Urinary bladder (tissue), 4 donors: ENCODE data around the gene HK3. TPM values are rescaled to one million over a fixed set of nuclear protein-coding genes. Genes with fewer than 3 reads are reported as not detected.

Experiments
- DNase-seq: peaks from one replicate; pipeline ENCODE4 v3.0.0-alpha.2; 2015; ENCODE audit errors: extremely low spot score
- H3K27ac ChIP-seq: one replicate; pipeline ENCODE4 v1.5.1; 2013; ENCODE audit warnings: low read depth, mild to moderate bottlenecking, moderate library complexity
- H3K36me3 ChIP-seq: one replicate; pipeline ENCODE4 v1.6.1; 2013; ENCODE audit warnings: mild to moderate bottlenecking, moderate library complexity; ENCODE audit not compliant: insufficient read depth
- H3K4me1 ChIP-seq: one replicate; pipeline ENCODE4 v1.6.1; 2013; ENCODE audit warnings: mild to moderate bottlenecking, moderate library complexity; ENCODE audit not compliant: insufficient read depth
- H3K4me3 ChIP-seq: one replicate; pipeline ENCODE4 v1.5.1; 2013; ENCODE audit warnings: low read depth, low read length
- WGBS: extraction: QIAGEN DNeasy Blood & Tissue Kit; methylation state at CpG from one replicate; pipeline ENCODE4 v1.1.7; 2013; 5-methylcytosine and 5-hydroxymethylcytosine counted together
- polyA plus RNA-seq: library from polyadenylated mRNA; stranded (reverse); fragments of 200-250 nt; gene quantifications from one replicate; pipeline ENCODE4 v1.2.3, GENCODE V29; 2013
- total RNA-seq: library from RNA; depleted of rRNA; stranded (reverse); fragments of >200 nt; gene quantifications from one replicate; pipeline ENCODE4 v1.2.3, GENCODE V29; 2014
- donor health status: healthy with polysubstance abuse.
- donor health status: healthy.

HK3 gene, protein sequence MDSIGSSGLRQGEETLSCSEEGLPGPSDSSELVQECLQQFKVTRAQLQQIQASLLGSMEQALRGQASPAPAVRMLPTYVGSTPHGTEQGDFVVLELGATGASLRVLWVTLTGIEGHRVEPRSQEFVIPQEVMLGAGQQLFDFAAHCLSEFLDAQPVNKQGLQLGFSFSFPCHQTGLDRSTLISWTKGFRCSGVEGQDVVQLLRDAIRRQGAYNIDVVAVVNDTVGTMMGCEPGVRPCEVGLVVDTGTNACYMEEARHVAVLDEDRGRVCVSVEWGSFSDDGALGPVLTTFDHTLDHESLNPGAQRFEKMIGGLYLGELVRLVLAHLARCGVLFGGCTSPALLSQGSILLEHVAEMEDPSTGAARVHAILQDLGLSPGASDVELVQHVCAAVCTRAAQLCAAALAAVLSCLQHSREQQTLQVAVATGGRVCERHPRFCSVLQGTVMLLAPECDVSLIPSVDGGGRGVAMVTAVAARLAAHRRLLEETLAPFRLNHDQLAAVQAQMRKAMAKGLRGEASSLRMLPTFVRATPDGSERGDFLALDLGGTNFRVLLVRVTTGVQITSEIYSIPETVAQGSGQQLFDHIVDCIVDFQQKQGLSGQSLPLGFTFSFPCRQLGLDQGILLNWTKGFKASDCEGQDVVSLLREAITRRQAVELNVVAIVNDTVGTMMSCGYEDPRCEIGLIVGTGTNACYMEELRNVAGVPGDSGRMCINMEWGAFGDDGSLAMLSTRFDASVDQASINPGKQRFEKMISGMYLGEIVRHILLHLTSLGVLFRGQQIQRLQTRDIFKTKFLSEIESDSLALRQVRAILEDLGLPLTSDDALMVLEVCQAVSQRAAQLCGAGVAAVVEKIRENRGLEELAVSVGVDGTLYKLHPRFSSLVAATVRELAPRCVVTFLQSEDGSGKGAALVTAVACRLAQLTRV
- total RNA-seq (0.74 TPM), polyA plus RNA-seq (9.5 TPM)

DNA sequence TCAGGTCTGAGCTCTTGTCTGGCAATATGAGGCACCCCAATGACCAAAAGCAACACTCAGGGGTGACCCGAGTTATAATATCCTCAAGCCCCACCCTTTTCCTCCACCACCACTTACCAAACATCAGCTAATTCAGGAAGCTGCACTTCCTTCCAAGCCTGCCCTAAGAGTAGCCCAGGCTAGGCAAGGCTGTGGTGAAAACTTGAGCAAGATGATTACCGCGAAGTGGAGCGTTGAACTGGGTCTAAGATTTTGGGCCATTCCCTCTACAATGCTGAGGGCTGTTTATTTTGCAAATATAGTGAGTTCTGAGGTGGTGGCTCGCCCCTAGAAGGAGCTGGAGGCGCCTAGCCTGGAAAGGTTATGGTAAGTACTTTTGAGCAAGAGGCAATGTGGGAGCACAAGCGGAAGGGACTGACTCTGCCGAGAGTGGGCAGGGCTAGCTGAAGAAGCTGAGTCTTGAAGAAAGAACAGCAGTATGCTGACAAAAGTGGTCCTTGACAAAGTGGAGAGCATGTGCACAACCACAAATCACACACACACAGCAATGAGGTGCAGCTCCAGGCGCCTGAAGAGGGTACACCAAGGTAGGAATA, at the start of gene HK3:
Gene HK3, minus strand, starts transcription at position 51 of the 596 bp plus-strand sequence. CDS start 3,187 bp downstream, outside the sequence.
- Histone ChIP-seq H3K27ac (no peak within 1 kb of the TSS), H3K36me3 (peaks cover 2% of the 10 kb centered on the region), H3K4me3 (no peak within 1 kb of the TSS), H3K4me1 (no peaks in the 10 kb centered on the region)
- WGBS = 77% methylated on average over 9 of the region's 9 CpGs
- no peak for DNase-seq

DNA sequence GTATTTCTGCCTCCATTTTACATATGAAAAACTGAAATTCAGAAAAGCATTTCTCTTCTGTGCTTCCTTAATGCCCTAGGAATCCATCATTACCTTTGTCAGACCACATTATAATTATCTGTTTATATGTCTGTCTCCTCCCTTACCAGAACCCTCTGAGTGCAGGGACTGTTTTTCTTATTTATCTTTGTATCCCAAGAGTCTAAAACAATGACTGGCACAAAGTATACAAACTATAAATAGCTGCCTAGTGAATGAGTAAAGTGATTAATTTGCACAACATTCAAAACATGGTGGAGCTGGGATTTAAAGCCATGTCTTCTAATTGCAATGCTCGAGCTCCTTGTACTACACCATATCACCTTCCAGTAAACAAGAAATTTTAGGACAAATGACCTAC, 49.3 kb upstream of the HK3 start:
- no peak overlapping the region for H3K27ac ChIP-seq
- no peak overlapping the region for H3K4me3 ChIP-seq
- WGBS = 75% methylated on average over 1 of the region's 1 CpG
- no peaks in the 10 kb centered on the region for H3K4me1 ChIP-seq
- H3K36me3 ChIP-seq = no peaks in the 10 kb centered on the region
- no peak for DNase-seq

DNA sequence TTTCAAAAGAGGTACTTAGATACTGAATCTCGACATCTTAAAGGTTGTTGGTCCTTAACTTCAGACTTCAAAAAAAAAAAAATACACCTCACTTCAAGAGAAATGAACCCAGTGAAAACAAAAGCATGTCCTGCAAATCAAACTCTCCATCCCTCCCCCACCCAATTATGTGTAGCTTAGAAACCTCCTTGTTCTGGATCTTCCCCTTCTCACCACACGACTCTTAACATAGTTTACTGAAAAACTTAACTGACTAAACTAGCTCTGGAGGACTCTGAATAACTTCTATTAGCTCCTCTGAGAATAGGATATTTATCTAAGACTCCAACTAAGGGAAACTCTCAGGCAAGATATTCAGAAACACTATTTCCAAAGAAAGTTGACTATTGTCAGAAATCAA, 48.7 kb upstream of the HK3 start:
- Histone ChIP-seq H3K36me3 (no peaks in the 10 kb centered on the region), H3K4me1 (no peaks in the 10 kb centered on the region)
- DNase-seq = no peak

DNA sequence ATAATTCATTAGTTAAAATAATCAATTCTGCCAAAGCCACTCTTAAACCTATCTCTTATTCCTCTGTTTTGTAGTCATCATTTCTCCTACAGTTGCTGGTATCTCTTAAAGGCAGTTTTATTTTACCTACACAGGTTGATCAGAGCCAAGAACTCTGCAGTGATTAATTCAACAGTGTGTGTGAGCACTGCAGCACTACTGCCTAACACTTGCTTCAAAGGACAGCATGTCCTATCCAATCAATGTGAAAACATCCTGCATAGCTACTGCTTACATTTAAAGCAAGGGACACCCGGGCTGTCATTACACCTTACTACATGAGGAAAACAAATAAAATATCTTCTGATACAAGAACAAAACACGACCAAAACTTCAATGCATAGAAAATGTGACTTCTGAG, 45.1 kb upstream of the HK3 start:
- 47% methylated on average over 2 of the region's 2 CpGs for WGBS
- DNase-seq = no peak
- no peak overlapping the region for H3K4me3 ChIP-seq
- no peaks in the 10 kb centered on the region for H3K4me1 ChIP-seq
- no peak overlapping the region for H3K27ac ChIP-seq
- no peaks in the 10 kb centered on the region for H3K36me3 ChIP-seq

More for the DNA sequence above, 48.7 kb upstream of the HK3 start:
- H3K4me3 ChIP-seq = no peak overlapping the region
- WGBS = 78% methylated on average over 2 of the region's 2 CpGs
- no peak overlapping the region for H3K27ac ChIP-seq

DNA sequence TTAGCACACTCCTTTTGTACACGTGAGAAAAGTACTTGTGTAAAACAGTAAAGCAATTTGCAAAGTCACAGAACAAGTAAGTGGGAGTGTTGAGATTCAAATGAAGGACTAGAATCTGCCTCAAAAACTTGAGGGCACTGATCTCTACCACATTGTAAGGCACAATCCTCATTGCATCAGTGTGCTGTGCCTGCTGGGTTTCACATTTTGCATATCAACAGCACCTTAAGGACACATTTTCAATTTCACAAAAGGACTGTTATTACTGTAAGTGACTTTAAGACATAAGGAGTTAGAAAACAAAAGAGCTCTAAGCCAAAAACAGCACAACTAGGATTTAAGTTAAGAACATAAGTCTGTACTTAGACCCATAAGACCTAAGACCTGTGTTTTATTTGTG, 44.7 kb upstream of the HK3 start:
- Histone ChIP-seq H3K4me3 (no peak overlapping the region), H3K36me3 (no peaks in the 10 kb centered on the region), H3K4me1 (no peaks in the 10 kb centered on the region), H3K27ac (no peak overlapping the region)
- DNase-seq = no peak
- 60% methylated on average over 1 of the region's 1 CpG for WGBS

DNA sequence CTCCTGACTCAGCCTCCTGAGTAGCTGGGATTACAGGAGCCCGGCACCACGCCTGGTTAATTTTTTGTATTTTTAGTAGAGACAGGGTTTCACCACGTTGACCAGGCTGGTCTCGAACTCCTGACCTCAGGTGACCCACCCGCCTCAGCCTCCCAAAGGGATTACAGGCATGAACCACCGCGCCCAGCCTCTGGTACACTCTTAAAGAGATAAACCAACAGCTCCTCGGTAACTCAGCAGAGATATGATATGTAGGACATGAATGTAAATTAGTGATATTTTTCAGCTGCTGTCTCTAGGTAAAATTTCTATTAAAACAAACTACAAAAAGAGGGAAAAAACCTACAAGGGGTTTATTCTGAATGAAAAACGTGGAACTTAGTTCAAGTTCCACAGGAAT, 42.8 kb upstream of the HK3 start:
- Histone ChIP-seq H3K4me3 (no peak overlapping the region), H3K27ac (no peak overlapping the region), H3K4me1 (no peaks in the 10 kb centered on the region), H3K36me3 (no peaks in the 10 kb centered on the region)
- 70% methylated on average over 9 of the region's 9 CpGs for WGBS
- no peak for DNase-seq

DNA sequence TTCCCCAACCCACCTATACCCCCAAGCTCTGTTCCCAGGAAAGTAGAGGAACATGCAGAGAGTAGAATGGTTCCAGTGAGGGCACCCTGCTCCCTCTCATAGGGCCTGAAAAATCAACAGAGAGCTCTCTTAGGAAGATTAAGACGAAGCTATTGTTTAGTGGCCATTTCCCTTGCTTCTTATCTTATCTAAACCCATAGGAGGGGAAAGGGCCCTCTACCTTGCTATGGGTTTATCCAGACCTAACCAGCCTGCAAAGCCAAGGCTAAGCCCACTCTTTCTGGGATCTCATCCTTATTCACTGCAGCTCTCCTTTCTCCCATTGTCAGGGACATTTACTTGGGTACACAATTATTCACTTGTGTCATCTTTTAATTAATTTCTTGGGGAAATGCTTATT, 39.3 kb upstream of the HK3 start:
- Histone ChIP-seq H3K27ac (no peak overlapping the region), H3K36me3 (no peaks in the 10 kb centered on the region), H3K4me3 (no peak overlapping the region), H3K4me1 (no peaks in the 10 kb centered on the region)
- WGBS = 60% methylated on average over 1 of the region's 1 CpG
- DNase-seq = no peak

DNA sequence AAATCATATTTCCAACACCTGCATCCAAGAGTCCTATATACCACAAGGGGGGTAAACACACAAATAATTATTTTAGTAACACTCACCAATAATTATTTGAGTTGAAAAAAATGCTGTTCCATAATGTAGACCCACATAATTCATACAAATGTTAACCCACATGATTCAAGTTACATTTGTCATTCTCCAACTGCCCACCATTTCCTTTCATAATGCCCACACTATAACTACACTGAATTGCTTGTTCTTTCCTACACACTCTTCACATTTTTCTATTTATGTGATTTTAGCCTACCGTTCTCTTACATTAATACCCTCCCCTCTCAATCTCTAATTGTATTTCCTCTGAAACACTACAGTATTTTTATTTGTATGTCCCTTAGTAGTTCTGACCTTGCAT, 35.9 kb upstream of the HK3 start:
- no peak for DNase-seq
- Histone ChIP-seq H3K4me3 (no peak overlapping the region), H3K36me3 (peaks cover 2% of the 10 kb centered on the region), H3K4me1 (no peaks in the 10 kb centered on the region), H3K27ac (no peak overlapping the region)
- 83% methylated on average over 1 of the region's 1 CpG for WGBS

DNA sequence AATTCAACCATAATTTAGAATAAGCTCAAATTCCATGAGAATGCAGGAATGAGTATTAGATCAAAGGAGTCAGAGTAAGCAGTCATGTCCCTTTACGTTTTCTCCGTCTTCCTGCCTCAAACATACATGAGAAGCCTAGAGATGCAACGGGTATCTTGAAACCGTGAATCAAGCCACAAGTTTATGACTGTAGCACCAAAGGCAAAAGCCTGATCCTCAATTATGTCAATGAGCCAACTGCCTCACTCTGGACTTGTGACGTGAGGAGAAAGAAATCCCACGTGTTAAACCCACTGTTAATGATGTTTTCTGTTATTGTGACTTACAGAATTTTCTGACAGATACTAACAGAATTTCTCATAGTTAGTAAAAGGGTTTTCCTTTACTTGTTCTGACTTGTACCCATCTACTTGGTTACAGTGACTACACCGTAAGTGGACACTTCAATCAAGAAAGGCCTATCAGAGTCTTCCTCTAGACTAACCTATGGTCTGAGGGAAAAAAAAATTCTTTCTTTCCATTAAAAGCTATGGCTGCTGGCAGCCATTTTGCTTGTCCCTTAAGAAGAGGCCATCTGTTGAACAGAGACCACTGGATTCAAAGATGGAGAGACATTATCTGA, 35.3 kb upstream of the HK3 start:
- H3K27ac ChIP-seq = no peak overlapping the region
- no peaks in the 10 kb centered on the region for H3K4me1 ChIP-seq
- 82% methylated on average over 7 of the region's 7 CpGs for WGBS
- H3K36me3 ChIP-seq = peaks cover 2% of the 10 kb centered on the region
- H3K4me3 ChIP-seq = no peak overlapping the region
- DNase-seq = no peak

DNA sequence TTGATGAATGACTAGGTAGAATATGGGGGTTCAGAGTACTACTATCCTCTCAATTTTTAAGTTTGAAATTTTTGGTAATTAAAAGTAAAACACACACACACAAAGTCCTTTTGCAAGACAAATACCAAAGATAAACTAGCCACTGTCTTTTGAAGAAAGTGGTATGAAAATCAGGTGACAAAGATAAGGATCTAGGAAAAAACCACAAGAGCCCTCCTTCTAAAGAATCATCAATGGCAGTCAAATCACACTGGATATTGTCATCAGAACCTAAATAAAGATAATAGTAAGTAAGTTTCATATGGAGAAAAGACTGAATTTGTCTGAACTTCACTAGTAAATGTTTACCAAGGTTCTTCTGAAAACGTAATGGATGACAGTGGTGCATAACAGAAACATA, 30.5 kb upstream of the HK3 start:
- Histone ChIP-seq H3K4me3 (no peak overlapping the region), H3K36me3 (peaks cover 2% of the 10 kb centered on the region), H3K4me1 (no peaks in the 10 kb centered on the region), H3K27ac (no peak overlapping the region)
- 83% methylated on average over 1 of the region's 1 CpG for WGBS
- no peak for DNase-seq

DNA sequence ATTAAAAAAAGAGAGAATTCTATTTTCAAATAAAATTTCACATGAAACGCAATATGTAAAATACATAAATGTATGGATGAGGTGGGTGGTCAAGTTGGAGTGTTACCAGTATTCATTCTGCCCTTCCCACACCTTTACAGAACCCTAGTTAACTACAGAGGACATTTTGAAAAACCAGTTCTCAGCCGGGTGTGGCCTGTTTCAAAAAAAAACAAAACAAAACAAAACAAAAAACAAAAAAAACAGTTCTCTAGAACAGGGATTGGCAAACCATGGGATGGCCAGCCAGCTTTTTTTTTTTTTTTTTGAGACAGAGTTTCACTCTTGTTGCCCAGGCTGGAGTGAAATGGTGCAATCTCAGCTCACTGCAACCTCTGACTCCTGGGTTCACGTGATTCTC, 28.4 kb upstream of the HK3 start:
- no peak for DNase-seq
- 92% methylated on average over 3 of the region's 3 CpGs for WGBS
- no peak overlapping the region for H3K4me3 ChIP-seq
- no peak overlapping the region for H3K27ac ChIP-seq
- H3K36me3 ChIP-seq = peaks cover 5% of the 10 kb centered on the region
- H3K4me1 ChIP-seq = no peaks in the 10 kb centered on the region

DNA sequence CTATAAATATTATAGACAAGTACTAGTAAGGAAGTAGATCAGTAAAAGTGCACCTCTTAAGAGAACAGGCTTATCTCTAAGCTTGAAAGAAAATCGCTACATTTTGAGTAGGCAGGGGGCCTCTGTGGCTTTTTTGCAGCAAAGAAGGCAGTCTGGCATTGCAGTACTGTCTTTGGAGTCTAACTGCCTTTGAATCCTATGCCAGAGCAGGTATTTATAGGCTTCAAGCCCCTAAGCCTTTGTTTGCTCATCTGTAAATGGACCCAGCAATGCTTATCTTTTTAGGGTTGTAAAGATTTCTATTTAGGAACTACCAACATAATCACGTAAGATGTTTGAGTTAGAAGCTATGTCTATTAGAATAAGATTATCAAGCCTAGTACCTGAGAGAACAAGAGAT, 23.7 kb upstream of the HK3 start:
- whole genome bisulfite sequencing = 68% methylated on average over 2 of the region's 2 CpGs
- H3K4me3 ChIP-seq = no peak overlapping the region
- no peak overlapping the region for H3K27ac ChIP-seq
- DNase-seq = no peak
- H3K36me3 ChIP-seq = peaks cover 3% of the 10 kb centered on the region
- H3K4me1 ChIP-seq = no peaks in the 10 kb centered on the region

DNA sequence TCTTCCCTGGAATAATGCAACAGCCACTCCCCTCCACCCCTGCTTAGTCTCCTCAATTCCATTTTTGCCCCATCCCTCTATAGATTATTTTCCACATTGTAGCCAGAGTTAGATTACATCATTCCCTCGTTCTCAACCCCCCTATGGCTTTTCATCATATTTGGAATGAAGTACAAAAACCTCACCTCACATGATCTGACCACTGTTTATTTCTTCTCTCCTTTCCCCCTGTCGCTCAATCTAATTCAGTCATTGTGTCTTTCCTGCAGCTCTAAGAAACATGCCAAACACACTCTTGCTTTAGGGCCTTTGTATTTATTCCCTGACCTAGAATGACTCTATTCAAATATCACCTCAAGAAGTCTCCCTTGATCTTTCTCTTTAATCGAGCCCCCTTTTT, 22.6 kb upstream of the HK3 start:
- no peak overlapping the region for H3K27ac ChIP-seq
- peaks cover 3% of the 10 kb centered on the region for H3K36me3 ChIP-seq
- DNase-seq = no peak
- WGBS = 76% methylated on average over 3 of the region's 3 CpGs
- H3K4me1 ChIP-seq = no peaks in the 10 kb centered on the region
- H3K4me3 ChIP-seq = no peak overlapping the region
